ENCODE measurements around the gene CCDC33. TPM values are rescaled to one million over a fixed set of nuclear protein-coding genes. Genes with fewer than 3 reads are reported as not detected.

The CCDC33 gene
- total RNA-seq, 1 experiment from 2014 or later = not detected

- Histone ChIP-seq H3K9me3 (ENCODE audit: control insufficient read depth, insufficient read depth, low read depth, low read length) (no peaks in the 10 kb centered on the region), H3K4me1 (ENCODE audit: control insufficient read depth, insufficient read depth, low read length) (peaks cover 7% of the 10 kb centered on the region; the same call in 1 of the 2 replicates), H3K27me3 (ENCODE audit: control insufficient read depth, insufficient read depth, low read length) (no peaks in the 10 kb centered on the region; the same call in 1 of the 2 replicates), H3K27ac (ENCODE audit: low read length) (no peak overlapping the region), H3K4me3 (ENCODE audit: low read depth in 2 of 2, low read length in 2 of 2) (no peak overlapping the region), H3K36me3 (ENCODE audit: control insufficient read depth, insufficient read depth, low read length) (no peaks in the 10 kb centered on the region)
- intact Hi-C loops (cut with micrococcal nuclease; ENCODE audit: unreplicated experiment) = no loop called here
- no peak for DNase-seq (ENCODE audit: low read depth, low spot score)
- BruUV-seq (replicated peaks) = no TSS peak
- in situ Hi-C loops (cut with HindIII; ENCODE audit: low pct_unique_long_range_greater_than_20kb, low sequenced_read_pairs) = no loop called here
- no peak for ATAC-seq
- ChIA-PET CTCF (interaction anchor here (0.6 kb wide), 1 partner anchor 316 kb away, joined by 6 read pairs; no protein-coding TSS in a partner anchor), POLR2A (no interaction called here)
- TF ChIP-seq, protein P1, sequence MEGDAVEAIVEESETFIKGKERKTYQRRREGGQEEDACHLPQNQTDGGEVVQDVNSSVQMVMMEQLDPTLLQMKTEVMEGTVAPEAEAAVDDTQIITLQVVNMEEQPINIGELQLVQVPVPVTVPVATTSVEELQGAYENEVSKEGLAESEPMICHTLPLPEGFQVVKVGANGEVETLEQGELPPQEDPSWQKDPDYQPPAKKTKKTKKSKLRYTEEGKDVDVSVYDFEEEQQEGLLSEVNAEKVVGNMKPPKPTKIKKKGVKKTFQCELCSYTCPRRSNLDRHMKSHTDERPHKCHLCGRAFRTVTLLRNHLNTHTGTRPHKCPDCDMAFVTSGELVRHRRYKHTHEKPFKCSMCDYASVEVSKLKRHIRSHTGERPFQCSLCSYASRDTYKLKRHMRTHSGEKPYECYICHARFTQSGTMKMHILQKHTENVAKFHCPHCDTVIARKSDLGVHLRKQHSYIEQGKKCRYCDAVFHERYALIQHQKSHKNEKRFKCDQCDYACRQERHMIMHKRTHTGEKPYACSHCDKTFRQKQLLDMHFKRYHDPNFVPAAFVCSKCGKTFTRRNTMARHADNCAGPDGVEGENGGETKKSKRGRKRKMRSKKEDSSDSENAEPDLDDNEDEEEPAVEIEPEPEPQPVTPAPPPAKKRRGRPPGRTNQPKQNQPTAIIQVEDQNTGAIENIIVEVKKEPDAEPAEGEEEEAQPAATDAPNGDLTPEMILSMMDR (IDR thresholded peaks at IDR 0.05) = no peak
- TF ChIP-seq REST (IDR thresholded peaks at IDR 0.05; ENCODE audit: insufficient read depth in 1 of 2, low read depth in 2 of 2, low read length in 1 of 2) (no peak), TCF7L2 (IDR thresholded peaks at IDR 0.05; ENCODE audit: low read depth, low read length) (no peak), POLR2AphosphoS5 (IDR thresholded peaks at IDR 0.05; ENCODE audit: low read depth, low read length) (no peak), SIN3A (IDR thresholded peaks at IDR 0.05; ENCODE audit: borderline replicate concordance, insufficient read depth, low read depth, low read length) (no peak)
These were observed 133.1 kb downstream of the CCDC33 start for GRCh38 chr15:74369084-74369745.

- no peaks in the 10 kb centered on the region for H3K9me3 ChIP-seq (ENCODE audit: control insufficient read depth, insufficient read depth, low read depth, low read length)
- ChIA-PET CTCF (interaction anchor here (0.6 kb wide), 1 partner anchor 317 kb away, joined by 6 read pairs; no protein-coding TSS in a partner anchor), POLR2A (no interaction called here)
- no TSS peak for BruUV-seq (replicated peaks)
- H3K4me3 ChIP-seq (ENCODE audit: low read depth in 2 of 2, low read length in 2 of 2) = no peak overlapping the region
- TF ChIP-seq REST (IDR thresholded peaks at IDR 0.05; ENCODE audit: insufficient read depth in 1 of 2, low read depth in 2 of 2, low read length in 1 of 2) (no peak), SIN3A (IDR thresholded peaks at IDR 0.05; ENCODE audit: borderline replicate concordance, insufficient read depth, low read depth, low read length) (no peak), POLR2AphosphoS5 (IDR thresholded peaks at IDR 0.05; ENCODE audit: low read depth, low read length) (no peak), TCF7L2 (IDR thresholded peaks at IDR 0.05; ENCODE audit: low read depth, low read length) (no peak)
- TF ChIP-seq, protein P1 (IDR thresholded peaks at IDR 0.05) = no peak
- H3K36me3 ChIP-seq (ENCODE audit: control insufficient read depth, insufficient read depth, low read length) = no peaks in the 10 kb centered on the region
- DNase-seq (ENCODE audit: low read depth, low spot score) (no peak), ATAC-seq (no peak)
- intact Hi-C loops (cut with micrococcal nuclease; ENCODE audit: unreplicated experiment) (loop anchor here (5.0 kb wide), 3 partner anchors 118 to 263 kb away; partner anchors contain the start of gene CLK3), in situ Hi-C loops (cut with HindIII; ENCODE audit: low pct_unique_long_range_greater_than_20kb, low sequenced_read_pairs) (loop anchor here (10.0 kb wide), 1 partner anchor 125 kb away; no protein-coding TSS in a partner anchor)
- peaks cover 9% of the 10 kb centered on the region for H3K4me1 ChIP-seq (ENCODE audit: control insufficient read depth, insufficient read depth, low read length)
- no peak overlapping the region for H3K27ac ChIP-seq (ENCODE audit: low read length)
- H3K27me3 ChIP-seq (ENCODE audit: control insufficient read depth, insufficient read depth, low read length) = no peaks in the 10 kb centered on the region; the same call in 1 of the 2 replicates
These were observed 133.6 kb downstream of the CCDC33 start for GRCh38 chr15:74369756-74370155.

Data from Panc1 (cell line).